Mesothelial cell of epicardium (in vitro differentiated cells): ENCODE results near the gene MNX1. TPM values are rescaled to one million over a fixed set of nuclear protein-coding genes. Genes with fewer than 3 reads are reported as not detected.

Experiments used
- DNase-seq, 2 experiments: peaks; one replicate each; pipeline ENCODE4 v3.0.0; 2021; ENCODE audit warnings: low spot score in 2 of 2; ENCODE audit not compliant: unreplicated experiment in 2 of 2
- H3K27ac Mint-ChIP-seq: 2 replicates; pipeline ENCODE4 v1.8.0; 2021; ENCODE audit warnings: mixed read lengths
- H3K27me3 Mint-ChIP-seq: 2 replicates; pipeline ENCODE4 v1.8.0; 2021; ENCODE audit warnings: low read depth, mixed read lengths
- H3K36me3 Mint-ChIP-seq: 2 replicates; pipeline ENCODE4 v1.8.0; 2021; ENCODE audit warnings: mixed read lengths
- H3K4me1 Mint-ChIP-seq: 2 replicates; pipeline ENCODE4 v1.8.0; 2021; ENCODE audit warnings: mixed read lengths
- H3K4me3 Mint-ChIP-seq: 2 replicates; pipeline ENCODE4 v1.8.0; 2021; ENCODE audit warnings: mild to moderate bottlenecking, moderate library complexity, mixed read lengths
- H3K9me3 Mint-ChIP-seq: 2 replicates; pipeline ENCODE4 v1.8.0; 2021; ENCODE audit warnings: mixed read lengths
- total RNA-seq: library from RNA; stranded (reverse); gene quantifications from 3 replicates; pipeline ENCODE4 v1.2.1, GENCODE V29; 2021
- TF ChIP-seq, protein P1 (sequence below): fragments of 200-600 bp; sonication (generic); IDR thresholded peaks from one replicate; pipeline ENCODE4 v1.5.0; 2021; ENCODE audit warnings: antibody characterized with exemption; ENCODE audit not compliant: unreplicated experiment

MNX1 gene
- total RNA-seq, 1 donor from 2014 or later = not detected

DNA sequence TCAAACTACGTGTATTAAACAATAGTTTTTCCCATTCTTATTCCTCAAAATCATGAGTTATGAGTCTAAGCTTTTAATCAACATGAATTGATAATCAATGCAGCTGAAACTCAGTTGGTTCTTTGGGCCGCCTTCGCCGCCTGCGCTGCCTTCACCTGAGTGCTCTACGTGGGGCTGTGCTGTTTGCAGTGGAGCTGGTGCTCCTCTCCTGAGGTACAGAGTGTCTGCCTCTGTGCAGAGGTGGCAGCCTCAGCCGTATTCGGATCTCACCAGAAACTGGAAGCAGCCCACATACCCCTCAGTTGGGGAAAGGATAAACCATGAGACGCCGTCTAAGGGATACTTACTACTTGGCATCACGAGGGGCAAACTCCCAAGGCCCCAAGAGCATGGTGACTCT is 45.5 kb downstream of the MNX1 start:
- Mint-ChIP-seq H3K4me1 (no peaks in the 10 kb centered on the region), H3K36me3 (peaks cover 41% of the 10 kb centered on the region), H3K4me3 (no peak overlapping the region), H3K27me3 (no peaks in the 10 kb centered on the region), H3K27ac (no peak overlapping the region), H3K9me3 (no peaks in the 10 kb centered on the region)
- TF ChIP-seq, protein P1, sequence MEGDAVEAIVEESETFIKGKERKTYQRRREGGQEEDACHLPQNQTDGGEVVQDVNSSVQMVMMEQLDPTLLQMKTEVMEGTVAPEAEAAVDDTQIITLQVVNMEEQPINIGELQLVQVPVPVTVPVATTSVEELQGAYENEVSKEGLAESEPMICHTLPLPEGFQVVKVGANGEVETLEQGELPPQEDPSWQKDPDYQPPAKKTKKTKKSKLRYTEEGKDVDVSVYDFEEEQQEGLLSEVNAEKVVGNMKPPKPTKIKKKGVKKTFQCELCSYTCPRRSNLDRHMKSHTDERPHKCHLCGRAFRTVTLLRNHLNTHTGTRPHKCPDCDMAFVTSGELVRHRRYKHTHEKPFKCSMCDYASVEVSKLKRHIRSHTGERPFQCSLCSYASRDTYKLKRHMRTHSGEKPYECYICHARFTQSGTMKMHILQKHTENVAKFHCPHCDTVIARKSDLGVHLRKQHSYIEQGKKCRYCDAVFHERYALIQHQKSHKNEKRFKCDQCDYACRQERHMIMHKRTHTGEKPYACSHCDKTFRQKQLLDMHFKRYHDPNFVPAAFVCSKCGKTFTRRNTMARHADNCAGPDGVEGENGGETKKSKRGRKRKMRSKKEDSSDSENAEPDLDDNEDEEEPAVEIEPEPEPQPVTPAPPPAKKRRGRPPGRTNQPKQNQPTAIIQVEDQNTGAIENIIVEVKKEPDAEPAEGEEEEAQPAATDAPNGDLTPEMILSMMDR = no peak
- no peak for DNase-seq

DNA sequence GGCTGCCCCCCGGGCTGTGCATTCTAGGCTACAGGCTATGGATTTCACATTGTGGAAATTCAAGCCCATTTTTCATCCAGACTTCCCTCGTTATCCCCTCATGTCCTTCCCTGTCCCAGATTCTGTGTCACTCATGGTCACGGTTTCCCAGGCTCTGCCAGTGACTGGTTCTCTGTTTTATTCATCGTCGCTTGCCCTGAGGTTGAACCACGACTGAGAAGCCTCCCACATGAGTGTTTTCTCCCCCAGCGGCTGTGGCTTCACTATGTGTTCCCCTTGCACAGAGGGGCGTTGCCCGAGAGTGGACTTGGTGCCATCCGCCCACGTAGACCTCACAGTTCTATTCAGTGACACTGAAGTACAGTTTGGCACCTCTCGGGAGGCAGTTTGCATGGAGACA is 47.0 kb downstream of the MNX1 start:
- H3K4me3 Mint-ChIP-seq = no peak overlapping the region

DNA sequence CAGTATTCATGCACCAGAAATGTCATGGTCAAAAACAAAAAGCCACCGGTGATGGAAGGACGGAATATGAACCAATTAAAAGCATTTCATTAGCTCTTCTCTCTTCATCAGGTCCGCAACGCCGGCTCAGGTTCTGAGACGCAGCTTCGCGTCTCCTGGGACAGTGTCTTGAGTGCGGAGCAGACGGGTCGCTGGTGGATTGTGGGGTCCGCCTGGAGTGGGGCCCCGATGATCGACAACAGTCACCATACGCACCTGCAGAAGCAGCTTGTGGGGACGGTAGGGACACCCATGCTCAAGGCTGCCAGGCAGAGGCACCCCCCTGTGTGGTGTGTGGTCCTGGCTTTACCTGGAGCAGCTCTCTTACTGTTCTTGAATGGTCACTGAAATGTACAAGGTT is 47.6 kb downstream of the MNX1 start:
- DNase-seq = no peak
- Mint-ChIP-seq H3K4me3 (no peak overlapping the region), H3K4me1 (no peaks in the 10 kb centered on the region), H3K36me3 (peaks cover 44% of the 10 kb centered on the region), H3K27ac (no peak overlapping the region), H3K9me3 (no peaks in the 10 kb centered on the region), H3K27me3 (no peaks in the 10 kb centered on the region)
- TF ChIP-seq, protein P1 = no peak

More for the DNA sequence above, 47.0 kb downstream of the MNX1 start:
- DNase-seq = no peak
- no peaks in the 10 kb centered on the region for H3K27me3 Mint-ChIP-seq
- no peaks in the 10 kb centered on the region for H3K9me3 Mint-ChIP-seq
- TF ChIP-seq, protein P1 = no peak
- H3K36me3 Mint-ChIP-seq = peaks cover 40% of the 10 kb centered on the region
- H3K4me1 Mint-ChIP-seq = no peaks in the 10 kb centered on the region
- H3K27ac Mint-ChIP-seq = no peak overlapping the region

DNA sequence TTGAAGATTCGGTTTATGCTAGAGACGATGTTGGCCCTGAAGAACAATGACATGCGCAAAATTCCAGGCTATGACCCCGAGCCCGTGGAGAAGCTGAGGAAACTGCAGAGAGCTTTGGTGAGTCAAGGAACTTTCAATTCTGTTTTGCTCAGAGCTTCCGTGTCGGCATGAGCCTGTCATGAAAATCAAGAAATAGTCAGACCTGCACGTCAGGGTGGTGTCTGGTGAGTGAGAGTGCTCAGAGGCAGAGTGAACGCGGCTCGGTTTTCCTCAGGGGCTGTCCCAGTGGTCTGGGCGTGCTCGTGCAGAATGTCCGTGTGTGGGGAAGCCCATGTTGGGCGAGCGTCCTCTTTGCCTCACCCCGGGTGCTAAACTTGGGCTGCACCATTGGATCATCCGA is 48.3 kb downstream of the MNX1 start:
- H3K9me3 Mint-ChIP-seq = no peaks in the 10 kb centered on the region
- TF ChIP-seq, protein P1 = no peak
- no peak overlapping the region for H3K4me3 Mint-ChIP-seq
- H3K36me3 Mint-ChIP-seq = peaks cover 44% of the 10 kb centered on the region
- H3K27ac Mint-ChIP-seq = no peak overlapping the region
- no peaks in the 10 kb centered on the region for H3K27me3 Mint-ChIP-seq
- H3K4me1 Mint-ChIP-seq = no peaks in the 10 kb centered on the region
- DNase-seq = no peak

DNA sequence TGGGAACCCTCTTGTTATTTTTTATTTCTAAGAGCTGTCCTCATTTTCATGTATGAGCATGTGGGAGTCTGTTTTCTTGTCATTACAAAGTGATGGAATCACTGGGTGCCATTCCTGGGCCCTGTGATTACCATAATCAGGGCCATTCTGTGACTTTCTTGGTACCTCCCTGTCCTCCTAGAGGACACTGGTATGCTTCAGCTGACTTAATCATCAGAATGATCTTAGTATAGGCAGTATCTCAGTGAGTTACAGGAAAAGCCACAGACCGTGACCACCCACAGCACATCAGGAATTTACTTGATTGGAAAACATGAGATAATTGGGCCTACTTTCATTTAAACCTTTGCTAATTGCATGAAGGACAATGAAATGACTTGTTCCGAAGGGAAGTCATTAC is 53.7 kb downstream of the MNX1 start:
- Mint-ChIP-seq H3K9me3 (no peaks in the 10 kb centered on the region), H3K4me1 (peaks cover 6% of the 10 kb centered on the region), H3K36me3 (peaks cover 37% of the 10 kb centered on the region), H3K27ac (no peak overlapping the region), H3K4me3 (no peak overlapping the region), H3K27me3 (no peaks in the 10 kb centered on the region)
- no peak for DNase-seq
- TF ChIP-seq, protein P1 = no peak

DNA sequence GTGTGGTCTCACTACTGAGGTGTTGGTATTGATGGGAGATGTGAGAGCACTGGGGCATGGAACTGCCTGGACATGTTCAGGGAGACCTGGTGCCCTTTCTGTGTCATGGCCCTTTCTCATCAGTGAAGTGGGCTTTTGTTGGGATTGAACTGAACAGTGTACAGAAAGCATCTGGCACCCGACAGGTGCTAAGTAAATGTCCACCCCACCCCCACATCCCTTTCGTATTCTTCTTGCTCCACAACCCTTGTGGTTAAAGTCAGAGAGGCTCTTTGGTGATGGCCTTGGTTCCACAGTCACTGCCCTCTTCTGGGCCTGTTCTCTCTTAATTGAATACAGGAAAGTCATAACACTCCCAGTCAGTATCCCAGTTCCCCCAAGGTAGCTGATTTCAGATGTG is 55.5 kb downstream of the MNX1 start:
- Mint-ChIP-seq H3K4me3 (no peak overlapping the region), H3K36me3 (peaks cover 21% of the 10 kb centered on the region), H3K4me1 (peaks cover 21% of the 10 kb centered on the region), H3K27ac (no peak overlapping the region), H3K27me3 (no peaks in the 10 kb centered on the region), H3K9me3 (no peaks in the 10 kb centered on the region)
- no peak for DNase-seq
- TF ChIP-seq, protein P1 = no peak
